Esophagus squamous epithelium (tissue), 4 donors: ENCODE data around the gene PCF11.

Experiments
- CTCF ChIP-seq, 6 experiments: fragments of 450-650 bp in 4 of 6; fragments of 200-600 bp in 2 of 6; sonication (generic) in 2 of 6; IDR thresholded peaks; one replicate each; pipeline ENCODE4 v1.5.1; 2016 to 2019; ENCODE audit warnings: antibody characterized with exemption in 6 of 6, mild to moderate bottlenecking in 4 of 6, moderate library complexity in 4 of 6
- POLR2A ChIP-seq, 4 donors: fragments of 450-650 bp; IDR thresholded peaks; one replicate each; pipeline ENCODE4 v1.6.1; 2017; ENCODE audit warnings: antibody characterized with exemption in 4 of 4, mild to moderate bottlenecking in 4 of 4, moderate library complexity in 3 of 4

GRCh38 chr11:83152264-83152663, 4.7 kb upstream of the PCF11 start:
- TF ChIP-seq CTCF (IDR thresholded peaks at IDR 0.05), result no peak
- TF ChIP-seq POLR2A (IDR thresholded peaks at IDR 0.05), result no peak
